Peyer's patch (tissue), 4 donors: Measurements from ENCODE around the gene EPAS1. TPM values are rescaled to one million over a fixed set of nuclear protein-coding genes. Genes with fewer than 3 reads are reported as not detected.

Source experiments
- DNase-seq, 3 donors: peaks; one replicate each; pipeline ENCODE4 v3.0.0-alpha.2; 2017 to 2019
- H3K27ac ChIP-seq, 4 donors: fragments of 200-600 bp; sonication (generic); one replicate each; pipeline ENCODE4 v1.5.1; 2016 to 2019
- H3K27me3 ChIP-seq, 2 donors: fragments of 200-600 bp; sonication (generic); one replicate each; pipeline ENCODE4 v1.5.1; 2019
- H3K36me3 ChIP-seq, 3 donors: fragments of 200-600 bp; sonication (generic); one replicate each; pipeline ENCODE4 v1.5.1; 2016 to 2019
- H3K4me1 ChIP-seq, 4 donors: fragments of 200-600 bp; sonication (generic); one replicate each; pipeline ENCODE4 v1.5.1; 2016 to 2019
- H3K4me3 ChIP-seq, 4 donors: fragments of 200-600 bp; sonication (generic); 1 replicate in 3 of 4; 2 replicates in 1 of 4; pipeline ENCODE4 v1.5.1; 2016 to 2019; ENCODE audit warnings: mild to moderate bottlenecking in 1 of 4
- H3K9me3 ChIP-seq, 4 donors: fragments of 200-600 bp; sonication (generic); one replicate each; pipeline ENCODE4 v1.5.1; 2016 to 2019; ENCODE audit warnings: mild to moderate bottlenecking in 1 of 4
- POLR2A ChIP-seq, 2 donors: fragments of 450-650 bp; IDR thresholded peaks; one replicate each; pipeline ENCODE4 v1.5.1; 2017; ENCODE audit warnings: antibody characterized with exemption in 2 of 2, mild to moderate bottlenecking in 2 of 2, moderate library complexity in 2 of 2
- total RNA-seq, 4 donors: library from RNA; depleted of rRNA; stranded (reverse); fragments of >200 nt; gene quantifications; one replicate each; pipeline ENCODE4 v1.1.0, GENCODE V29; 2016
- TF ChIP-seq, protein P1 (sequence below), 6 experiments: fragments of 450-650 bp in 4 of 6; fragments of 200-600 bp in 2 of 6; sonication (generic) in 1 of 6; IDR thresholded peaks; one replicate each; pipeline ENCODE4 v1.5.1; 2017 to 2019; ENCODE audit warnings: antibody characterized with exemption in 6 of 6, mild to moderate bottlenecking in 3 of 6, moderate library complexity in 1 of 6

Gene EPAS1
- total RNA-seq, 4 donors from 2014 or later = 114 to 240 (median 196) TPM

DNA sequence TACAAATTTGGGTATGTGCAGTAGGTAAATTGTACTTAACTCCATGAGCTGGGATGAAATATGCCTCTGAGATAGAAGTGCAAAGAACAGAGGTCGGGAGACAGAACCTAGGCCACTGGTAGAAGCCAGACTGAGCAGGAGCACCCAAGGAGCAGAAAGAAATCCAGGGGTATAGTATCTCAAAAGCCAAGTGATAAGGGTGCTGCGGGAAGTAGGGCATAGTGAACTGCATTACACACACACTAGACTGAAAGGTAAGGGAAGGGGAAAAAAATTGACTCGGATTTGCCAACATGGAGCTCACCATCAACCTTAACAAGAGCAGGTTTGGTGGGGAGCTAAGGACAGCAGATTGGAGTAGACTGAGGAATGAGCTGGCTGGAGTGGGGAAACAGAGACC, 92.8 kb downstream of the EPAS1 start:
- DNase-seq = no peak
- H3K27me3 ChIP-seq = no peaks in the 10 kb centered on the region
- no peak overlapping the region for H3K27ac ChIP-seq
- H3K36me3 ChIP-seq = peaks cover 0 to 18% (median 0%) of the 10 kb centered on the region in 3 donors
- H3K9me3 ChIP-seq = no peaks in the 10 kb centered on the region
- no peak overlapping the region for H3K4me3 ChIP-seq
- TF ChIP-seq, protein P1, sequence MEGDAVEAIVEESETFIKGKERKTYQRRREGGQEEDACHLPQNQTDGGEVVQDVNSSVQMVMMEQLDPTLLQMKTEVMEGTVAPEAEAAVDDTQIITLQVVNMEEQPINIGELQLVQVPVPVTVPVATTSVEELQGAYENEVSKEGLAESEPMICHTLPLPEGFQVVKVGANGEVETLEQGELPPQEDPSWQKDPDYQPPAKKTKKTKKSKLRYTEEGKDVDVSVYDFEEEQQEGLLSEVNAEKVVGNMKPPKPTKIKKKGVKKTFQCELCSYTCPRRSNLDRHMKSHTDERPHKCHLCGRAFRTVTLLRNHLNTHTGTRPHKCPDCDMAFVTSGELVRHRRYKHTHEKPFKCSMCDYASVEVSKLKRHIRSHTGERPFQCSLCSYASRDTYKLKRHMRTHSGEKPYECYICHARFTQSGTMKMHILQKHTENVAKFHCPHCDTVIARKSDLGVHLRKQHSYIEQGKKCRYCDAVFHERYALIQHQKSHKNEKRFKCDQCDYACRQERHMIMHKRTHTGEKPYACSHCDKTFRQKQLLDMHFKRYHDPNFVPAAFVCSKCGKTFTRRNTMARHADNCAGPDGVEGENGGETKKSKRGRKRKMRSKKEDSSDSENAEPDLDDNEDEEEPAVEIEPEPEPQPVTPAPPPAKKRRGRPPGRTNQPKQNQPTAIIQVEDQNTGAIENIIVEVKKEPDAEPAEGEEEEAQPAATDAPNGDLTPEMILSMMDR (IDR thresholded peaks at IDR 0.05) = no peak
- TF ChIP-seq POLR2A (IDR thresholded peaks at IDR 0.05) = no peak
- H3K4me1 ChIP-seq = no peaks in the 10 kb centered on the region

DNA sequence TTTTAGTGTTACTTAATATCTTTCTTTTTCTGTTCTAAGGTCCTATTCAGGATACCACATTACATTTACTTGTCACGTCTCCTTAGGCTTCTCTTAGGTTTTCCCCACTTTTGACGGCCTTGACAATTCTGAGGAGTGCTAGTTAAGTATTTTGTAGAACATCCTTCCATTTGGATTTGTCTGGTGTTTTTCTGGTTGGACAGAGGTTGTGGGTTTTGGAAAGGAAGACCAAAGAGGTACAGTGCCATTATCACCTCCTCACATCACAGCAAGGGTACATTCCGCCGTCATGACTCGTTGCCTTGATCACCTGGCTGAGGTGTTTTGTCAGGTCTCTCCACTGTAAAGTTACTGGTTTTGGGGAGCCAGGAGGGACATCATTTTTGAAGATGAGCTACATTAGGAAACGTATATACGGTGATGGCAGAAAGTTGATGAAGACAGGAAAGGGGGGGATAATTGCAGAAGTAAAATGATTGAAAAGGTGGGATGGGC, 93.7 kb downstream of the EPAS1 start:
- TF ChIP-seq, protein P1 (IDR thresholded peaks at IDR 0.05) = no peak
- no peak for TF ChIP-seq POLR2A (IDR thresholded peaks at IDR 0.05)
- H3K27ac ChIP-seq = no peak overlapping the region
- H3K4me3 ChIP-seq = no peak overlapping the region
- no peak for DNase-seq
- H3K27me3 ChIP-seq = no peaks in the 10 kb centered on the region
- peaks cover 0 to 9% (median 0%) of the 10 kb centered on the region in 3 donors for H3K36me3 ChIP-seq
- no peaks in the 10 kb centered on the region for H3K9me3 ChIP-seq
- no peaks in the 10 kb centered on the region for H3K4me1 ChIP-seq

DNA sequence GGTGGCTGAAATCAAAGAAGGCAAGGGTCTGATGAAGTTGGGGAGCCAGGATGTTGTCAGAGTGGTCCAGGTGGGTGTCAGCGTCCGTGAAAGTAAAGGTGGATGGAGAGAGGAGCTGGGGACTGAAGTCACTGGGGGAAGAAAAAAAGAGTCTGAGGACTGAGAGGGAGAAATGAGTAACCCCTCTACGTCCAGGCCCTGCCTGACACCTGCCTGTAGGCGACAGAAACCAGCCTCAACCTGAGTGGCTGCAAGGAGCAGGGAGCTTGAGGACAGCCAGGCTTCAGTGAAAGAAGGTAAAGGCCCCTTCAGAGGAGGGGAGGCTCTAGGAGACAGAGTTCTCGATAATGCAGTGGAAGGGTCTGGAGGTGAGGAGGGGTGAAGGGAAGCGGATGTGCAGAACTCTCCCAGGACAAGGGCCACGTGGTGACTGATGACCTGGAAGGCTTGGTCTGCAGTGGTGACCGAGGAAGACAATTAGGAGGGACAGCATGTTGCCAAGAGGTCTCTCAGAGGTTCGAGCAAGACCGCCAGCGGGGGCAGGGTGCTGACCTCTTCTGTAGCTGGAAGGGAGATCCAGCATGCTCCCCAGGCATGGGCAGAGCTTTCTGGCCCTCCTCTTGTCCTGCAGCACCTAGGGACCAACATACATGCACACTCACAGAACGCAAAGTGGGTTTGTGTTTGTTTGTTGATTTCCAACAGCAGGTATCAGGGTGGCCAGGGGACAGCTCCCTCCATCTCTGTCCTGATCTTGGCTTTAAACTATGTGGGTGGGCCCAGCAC, 95.5 kb downstream of the EPAS1 start:
- Histone ChIP-seq H3K36me3 (no peaks in the 10 kb centered on the region), H3K4me3 (no peak overlapping the region), H3K27ac (no peak overlapping the region), H3K4me1 (no peaks in the 10 kb centered on the region), H3K9me3 (no peaks in the 10 kb centered on the region), H3K27me3 (no peaks in the 10 kb centered on the region)
- DNase-seq = no peak
- no peak for TF ChIP-seq POLR2A (IDR thresholded peaks at IDR 0.05)
- TF ChIP-seq, protein P1 (IDR thresholded peaks at IDR 0.05) = no peak

DNA sequence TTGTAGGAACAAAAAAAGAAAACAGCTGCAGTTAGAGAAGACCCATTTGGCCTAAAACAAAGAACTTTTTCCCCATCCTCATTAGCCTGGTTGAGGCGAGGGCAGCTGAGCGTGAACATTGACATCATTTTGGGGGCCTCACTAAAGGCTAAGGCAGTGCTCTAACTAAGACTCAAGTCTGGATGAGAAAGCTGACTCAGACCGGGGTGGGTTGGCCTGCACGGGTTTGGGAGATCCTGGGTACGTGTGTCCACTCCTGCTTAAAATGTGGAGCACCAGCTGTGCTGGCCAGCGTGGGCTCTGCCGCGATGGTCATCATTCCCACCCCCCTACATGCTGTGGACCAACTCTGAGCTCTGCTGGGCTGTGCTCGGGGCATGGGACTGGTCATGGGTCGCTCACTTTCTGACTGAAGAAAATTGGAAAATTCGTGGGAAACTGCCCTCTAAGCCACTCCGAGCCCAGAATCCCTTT, 96.2 kb downstream of the EPAS1 start:
- Histone ChIP-seq H3K4me3 (no peak overlapping the region), H3K27ac (no peak overlapping the region), H3K27me3 (no peaks in the 10 kb centered on the region), H3K36me3 (no peaks in the 10 kb centered on the region), H3K9me3 (no peaks in the 10 kb centered on the region), H3K4me1 (no peaks in the 10 kb centered on the region)
- TF ChIP-seq POLR2A (IDR thresholded peaks at IDR 0.05) = no peak
- TF ChIP-seq, protein P1 (IDR thresholded peaks at IDR 0.05) = no peak
- no peak for DNase-seq

DNA sequence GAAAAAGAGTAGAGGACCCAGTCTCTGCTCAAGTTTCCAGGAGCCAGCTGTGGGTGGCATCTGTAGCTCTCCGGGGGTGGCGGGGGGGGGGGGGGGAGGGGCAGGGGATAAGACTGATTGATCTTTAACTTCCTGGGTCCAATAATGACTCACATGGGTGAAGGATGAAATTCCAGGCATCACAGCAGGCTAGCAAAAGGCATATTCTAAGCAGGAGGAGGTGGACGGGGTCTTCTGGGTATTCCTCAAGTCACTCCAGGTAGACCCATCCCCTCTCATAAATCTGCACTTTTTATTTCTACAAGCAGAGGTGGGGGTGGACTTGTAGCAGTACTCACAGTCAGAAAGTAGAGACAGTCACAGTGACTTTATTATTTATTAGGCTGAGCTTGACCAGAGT, 96.7 kb downstream of the EPAS1 start:
- Histone ChIP-seq H3K9me3 (no peaks in the 10 kb centered on the region), H3K36me3 (no peaks in the 10 kb centered on the region), H3K4me3 (no peak overlapping the region), H3K4me1 (no peaks in the 10 kb centered on the region), H3K27me3 (no peaks in the 10 kb centered on the region), H3K27ac (no peak overlapping the region)
- no peak for DNase-seq
- TF ChIP-seq, protein P1 (IDR thresholded peaks at IDR 0.05) = no peak
